ENCODE data around the gene CTDP1.

The CTDP1 gene

GRCh38 chr18:79756826-79757225 is 77.2 kb downstream of the CTDP1 start:
- no peak for TF ChIP-seq REST (IDR thresholded peaks at IDR 0.05; ENCODE audit: insufficient read depth in 1 of 2, low read depth in 2 of 2, low read length in 2 of 2)
- no peak for TF ChIP-seq POLR2AphosphoS5 (IDR thresholded peaks at IDR 0.05; ENCODE audit: low read depth, low read length)
- TF ChIP-seq TAF1 (IDR thresholded peaks at IDR 0.05; ENCODE audit: borderline replicate concordance, insufficient read depth, low read length), result no peak
- no peak for TF ChIP-seq FOXP2 (optimal IDR thresholded peaks at IDR 0.05; ENCODE audit: borderline replicate concordance, extremely low read depth, extremely low read length, insufficient read depth)
- TF ChIP-seq SIN3A (IDR thresholded peaks at IDR 0.05; ENCODE audit: borderline replicate concordance, insufficient read depth, low read length), result no peak

- no peak for TF ChIP-seq POLR2AphosphoS5 (IDR thresholded peaks at IDR 0.05; ENCODE audit: low read depth, low read length)
- no peak for TF ChIP-seq REST (IDR thresholded peaks at IDR 0.05; ENCODE audit: insufficient read depth in 1 of 2, low read depth in 2 of 2, low read length in 2 of 2)
- no peak for TF ChIP-seq TAF1 (IDR thresholded peaks at IDR 0.05; ENCODE audit: borderline replicate concordance, insufficient read depth, low read length)
- TF ChIP-seq SIN3A (IDR thresholded peaks at IDR 0.05; ENCODE audit: borderline replicate concordance, insufficient read depth, low read length), result no peak
- no peak for TF ChIP-seq FOXP2 (optimal IDR thresholded peaks at IDR 0.05; ENCODE audit: borderline replicate concordance, extremely low read depth, extremely low read length, insufficient read depth)
These were observed 80.7 kb downstream of the CTDP1 start for GRCh38 chr18:79760348-79760747.

GRCh38 chr18:79760881-79761280 is 81.3 kb downstream of the CTDP1 start:
- no peak for TF ChIP-seq FOXP2 (optimal IDR thresholded peaks at IDR 0.05; ENCODE audit: borderline replicate concordance, extremely low read depth, extremely low read length, insufficient read depth)
- TF ChIP-seq POLR2AphosphoS5 (IDR thresholded peaks at IDR 0.05; ENCODE audit: low read depth, low read length), result no peak
- no peak for TF ChIP-seq REST (IDR thresholded peaks at IDR 0.05; ENCODE audit: insufficient read depth in 1 of 2, low read depth in 2 of 2, low read length in 2 of 2)
- no peak for TF ChIP-seq SIN3A (IDR thresholded peaks at IDR 0.05; ENCODE audit: borderline replicate concordance, insufficient read depth, low read length)
- TF ChIP-seq TAF1 (IDR thresholded peaks at IDR 0.05; ENCODE audit: borderline replicate concordance, insufficient read depth, low read length), result no peak

GRCh38 chr18:79763407-79763806 is 83.8 kb downstream of the CTDP1 start:
- TF ChIP-seq FOXP2 (optimal IDR thresholded peaks at IDR 0.05; ENCODE audit: borderline replicate concordance, extremely low read depth, extremely low read length, insufficient read depth) (no peak), REST (IDR thresholded peaks at IDR 0.05; ENCODE audit: insufficient read depth in 1 of 2, low read depth in 2 of 2, low read length in 2 of 2) (no peak), TAF1 (IDR thresholded peaks at IDR 0.05; ENCODE audit: borderline replicate concordance, insufficient read depth, low read length) (no peak), POLR2AphosphoS5 (IDR thresholded peaks at IDR 0.05; ENCODE audit: low read depth, low read length) (no peak), SIN3A (IDR thresholded peaks at IDR 0.05; ENCODE audit: borderline replicate concordance, insufficient read depth, low read length) (no peak)

GRCh38 chr18:79764131-79764530 is 84.5 kb downstream of the CTDP1 start:
- no peak for TF ChIP-seq POLR2AphosphoS5 (IDR thresholded peaks at IDR 0.05; ENCODE audit: low read depth, low read length)
- no peak for TF ChIP-seq TAF1 (IDR thresholded peaks at IDR 0.05; ENCODE audit: borderline replicate concordance, insufficient read depth, low read length)
- no peak for TF ChIP-seq SIN3A (IDR thresholded peaks at IDR 0.05; ENCODE audit: borderline replicate concordance, insufficient read depth, low read length)
